HL-60 (cell line): ENCODE measurements around the gene KRAS.

Experiments used
- CTCF ChIP-seq: IDR thresholded peaks from one replicate; pipeline ENCODE4 v1.5.1; 2011; ENCODE audit warnings: low read length, control low read depth, inconsistent platforms; ENCODE audit not compliant: insufficient read depth
- POLR2AphosphoS5 ChIP-seq: IDR thresholded peaks from 2 replicates; pipeline ENCODE4 v1.6.1; 2012; ENCODE audit warnings: low read depth
- SPI1 ChIP-seq: IDR thresholded peaks from 2 replicates; pipeline ENCODE4 v1.6.1; 2012; ENCODE audit warnings: low read depth, mild to moderate bottlenecking, borderline replicate concordance

GRCh38 chr12:25264114-25264513 is 13.4 kb upstream of the KRAS start:
- TF ChIP-seq CTCF (no peak), SPI1 (no peak), POLR2AphosphoS5 (no peak)
